HG03280 (cell line): Measurements from ENCODE around the gene AMFR.

ENCODE experiments used
- ATAC-seq: cut with Tn5 transposase; IDR thresholded peaks from one replicate; pipeline ENCODE4 v1.9.1; 2021; ENCODE audit warnings: mild to moderate bottlenecking, moderate library complexity; ENCODE audit not compliant: unreplicated experiment

AMFR gene

DNA sequence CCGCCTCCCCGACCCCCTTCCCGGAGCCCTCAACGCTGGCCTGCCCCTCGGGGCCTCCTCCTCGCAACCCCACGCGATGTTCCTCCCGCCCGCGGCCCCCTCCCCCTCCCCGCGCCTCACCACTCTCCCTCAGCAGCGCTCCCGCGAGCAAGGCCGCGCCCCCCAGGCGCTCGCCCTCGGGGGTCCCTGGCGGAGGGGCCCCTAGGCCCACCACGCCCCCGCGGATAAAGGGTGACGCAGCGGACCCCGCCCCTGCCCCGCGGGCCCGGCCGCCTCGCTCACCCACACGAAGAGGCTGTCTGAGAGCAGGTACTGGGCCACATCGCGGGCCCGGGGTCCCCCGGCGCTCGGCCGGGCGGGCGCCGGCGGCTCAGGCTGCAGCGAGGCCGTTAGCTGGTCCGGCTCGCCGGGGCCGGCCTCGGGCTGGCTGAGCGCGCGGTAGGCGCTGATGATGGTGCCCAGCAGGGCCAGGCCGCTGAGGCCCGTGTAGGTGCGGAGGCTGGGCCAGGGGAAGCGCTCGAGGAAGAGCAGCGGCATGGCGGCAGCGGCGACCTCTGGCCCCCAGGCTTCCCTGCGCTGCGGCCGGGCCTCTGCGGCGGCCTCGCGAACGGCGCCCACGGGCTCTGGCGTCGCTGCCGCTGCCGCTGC, 430 bp downstream of the AMFR start:
- peak; percentile 23 for ATAC-seq

DNA sequence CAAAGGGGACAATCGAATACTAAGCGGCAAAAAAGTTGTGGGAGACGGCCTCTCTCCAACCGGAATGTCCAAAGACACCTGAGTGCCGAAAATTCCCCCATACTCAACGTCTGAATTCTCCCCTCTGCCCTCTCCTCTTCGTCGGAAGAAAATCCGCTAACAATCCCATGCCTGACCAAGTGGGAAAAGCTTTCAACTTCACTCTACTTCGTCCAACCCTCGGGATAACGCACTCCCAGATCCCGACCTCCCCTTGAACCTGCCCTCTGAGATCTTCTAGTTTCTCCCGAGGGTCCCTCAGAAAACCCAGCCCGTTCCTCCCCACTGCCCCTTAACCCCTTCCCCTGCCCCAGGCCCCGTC, 961 bp downstream of the AMFR start:
- ATAC-seq, result no peak

DNA sequence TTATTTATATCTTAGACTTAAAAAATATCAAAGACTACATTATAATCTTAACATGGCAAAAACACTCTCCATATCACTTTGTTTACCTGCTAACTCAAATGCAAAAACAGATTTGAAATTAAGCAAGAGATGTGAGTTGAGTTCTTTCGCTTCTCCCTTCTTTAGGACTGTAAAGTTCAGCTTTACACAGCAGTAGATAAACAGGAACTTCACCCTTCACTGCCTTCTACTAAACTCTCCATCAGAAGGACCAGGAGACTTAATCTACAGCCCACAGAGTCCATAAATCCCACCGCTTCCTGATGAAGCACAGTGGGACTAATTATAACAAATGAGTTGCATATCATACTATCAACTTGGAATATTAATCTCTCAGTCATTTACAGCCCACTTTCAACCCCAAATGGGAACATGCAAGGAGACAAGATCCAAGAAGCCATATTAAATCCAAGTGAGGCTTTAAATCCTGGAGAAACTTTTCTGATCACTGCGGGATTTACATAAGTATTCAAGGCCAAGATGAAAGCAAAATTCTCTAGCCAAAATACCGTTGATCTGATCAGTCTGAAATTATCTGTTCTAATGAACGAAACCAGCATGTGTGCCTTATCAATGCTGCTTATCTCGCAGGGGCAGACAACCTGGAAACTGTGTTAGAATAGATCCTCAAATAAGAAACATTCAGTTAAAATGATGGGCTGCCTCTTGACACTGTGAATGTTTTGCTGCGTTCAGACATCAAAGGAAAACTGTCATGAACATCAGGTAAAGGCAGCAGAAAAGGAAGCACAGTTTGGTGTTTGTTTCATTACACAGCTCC, 1.6 kb downstream of the AMFR start:
- no peak for ATAC-seq

DNA sequence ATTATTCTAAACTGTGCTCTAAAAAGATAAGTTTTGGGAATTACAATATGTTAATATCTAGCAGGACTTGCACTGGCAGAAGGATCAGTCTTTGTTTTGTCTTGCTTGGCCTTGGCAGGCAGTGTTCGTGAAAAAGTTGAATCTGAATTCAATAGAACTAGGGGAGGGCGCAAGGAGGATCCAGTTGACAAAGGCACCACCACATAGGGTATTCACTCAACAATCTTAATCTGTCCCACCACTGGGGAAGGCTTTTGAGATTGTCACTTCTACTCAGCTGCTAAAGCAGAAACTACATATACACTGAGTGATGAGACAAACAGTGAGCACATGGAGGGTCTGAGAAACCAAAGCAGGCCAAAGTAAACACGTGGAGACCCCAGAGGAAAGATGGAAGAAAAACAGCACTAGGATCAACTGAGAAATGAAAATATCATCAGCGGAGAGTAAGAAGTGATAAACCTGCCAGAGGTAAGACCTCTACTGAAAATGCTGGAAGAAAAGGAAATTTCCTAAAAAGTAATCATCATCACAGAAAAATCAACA, 2.4 kb downstream of the AMFR start:
- ATAC-seq, result no peak

DNA sequence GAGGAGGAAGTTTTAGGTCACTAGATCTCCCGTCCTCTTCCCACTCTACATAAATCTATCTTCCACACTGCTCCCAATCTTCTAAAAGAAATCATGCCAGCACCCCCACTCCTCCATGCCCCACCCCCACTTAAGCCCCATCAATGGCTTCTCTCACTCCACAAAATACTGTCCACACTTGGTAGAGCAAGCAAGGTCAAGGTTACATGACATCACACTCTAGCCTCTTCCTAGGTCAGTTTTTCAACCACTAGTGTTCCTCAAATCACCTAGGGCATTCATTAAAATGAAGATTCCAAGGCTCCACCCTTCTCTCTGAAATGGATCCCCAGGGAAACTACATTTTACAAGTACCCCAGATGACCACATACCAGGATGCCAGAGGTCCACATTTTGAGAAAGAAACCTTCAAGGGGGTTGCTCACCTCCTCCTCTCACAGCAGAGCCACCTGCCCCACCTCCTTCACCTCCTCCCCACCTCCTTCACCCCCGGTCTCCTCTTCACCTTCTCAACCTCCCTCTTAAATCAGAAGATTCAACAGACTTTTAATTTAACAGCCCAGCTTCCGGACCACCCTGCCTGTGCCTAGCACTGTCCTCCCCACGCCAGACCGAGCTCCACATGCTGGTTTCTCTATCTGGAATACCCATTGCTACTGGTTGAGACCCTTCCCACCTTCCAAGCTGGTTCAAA, 3.2 kb downstream of the AMFR start:
- no peak for ATAC-seq

DNA sequence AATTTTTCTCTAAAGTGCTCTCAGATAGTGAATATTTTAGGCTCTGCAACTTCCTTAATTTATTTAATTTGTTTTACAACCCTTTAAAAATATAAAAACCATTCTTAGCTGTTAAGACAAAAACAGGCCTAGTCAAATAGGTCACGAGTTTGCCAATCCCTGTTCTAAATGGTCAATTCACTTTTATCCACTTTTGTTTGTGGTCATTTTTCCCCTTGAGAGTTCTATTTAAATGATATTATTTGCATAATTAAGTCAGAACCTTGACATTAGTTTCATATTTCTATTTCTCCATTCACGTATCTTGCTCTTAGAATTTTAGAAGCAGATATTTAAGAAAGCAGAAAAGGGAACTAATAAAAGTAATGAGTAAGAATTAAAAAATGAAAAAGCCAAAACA, 4.0 kb downstream of the AMFR start:
- ATAC-seq, result no peak

DNA sequence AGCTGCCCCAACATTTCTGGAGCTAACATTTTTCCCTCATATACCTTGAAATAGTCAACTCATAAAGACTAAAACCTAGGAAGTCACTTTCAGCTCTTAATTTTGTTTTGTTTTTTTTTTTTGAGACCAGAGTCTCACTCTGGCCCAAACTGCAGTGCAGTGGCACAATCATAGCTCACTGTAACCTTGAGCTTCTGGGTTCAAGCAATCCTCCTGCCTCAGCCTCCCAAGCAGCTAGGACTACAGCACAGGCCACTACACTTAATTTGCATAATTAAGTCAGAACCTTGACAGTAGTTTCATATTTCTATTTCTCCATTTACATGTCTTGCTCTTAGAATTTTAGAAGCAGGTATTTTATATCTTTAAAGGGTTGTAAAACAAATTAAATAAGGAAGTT, 4.7 kb downstream of the AMFR start:
- ATAC-seq, result no peak

DNA sequence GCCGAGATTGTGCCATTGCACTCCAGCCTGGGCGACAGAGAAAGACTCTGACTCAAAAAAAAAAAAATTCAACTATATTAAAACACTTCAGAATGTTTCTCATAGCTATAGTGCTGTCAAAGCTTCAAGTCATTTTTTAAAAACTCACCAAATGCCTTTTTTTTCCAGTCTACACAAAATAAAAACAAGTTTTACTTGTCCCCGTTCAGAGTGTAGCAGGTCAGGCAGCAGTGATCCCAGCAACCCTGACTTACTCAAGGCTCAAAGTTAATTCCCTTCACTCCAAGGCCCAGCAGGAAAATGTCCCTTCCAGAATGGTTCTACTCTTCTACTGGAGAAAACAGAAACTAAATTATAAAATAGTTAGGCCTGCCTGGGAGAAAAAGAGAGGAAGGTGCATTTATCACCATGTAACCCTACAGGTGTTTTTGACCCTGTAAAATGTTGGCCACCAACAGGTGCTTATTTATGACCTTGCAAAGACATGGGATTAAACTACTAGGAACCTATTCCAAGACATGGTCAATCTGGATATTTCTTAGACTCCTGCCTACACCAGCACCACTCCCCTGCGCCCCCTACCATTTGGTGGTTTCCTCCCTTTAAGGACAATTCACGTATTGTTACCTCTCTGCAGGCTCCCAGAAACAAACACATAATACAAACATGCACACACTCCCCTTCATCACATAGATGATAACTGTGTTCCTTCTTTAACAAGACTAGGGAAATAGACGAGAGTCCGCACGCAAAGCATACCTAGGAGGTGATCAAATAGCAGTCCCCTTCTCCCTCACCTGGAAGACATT, 5.4 kb downstream of the AMFR start:
- no peak for ATAC-seq

DNA sequence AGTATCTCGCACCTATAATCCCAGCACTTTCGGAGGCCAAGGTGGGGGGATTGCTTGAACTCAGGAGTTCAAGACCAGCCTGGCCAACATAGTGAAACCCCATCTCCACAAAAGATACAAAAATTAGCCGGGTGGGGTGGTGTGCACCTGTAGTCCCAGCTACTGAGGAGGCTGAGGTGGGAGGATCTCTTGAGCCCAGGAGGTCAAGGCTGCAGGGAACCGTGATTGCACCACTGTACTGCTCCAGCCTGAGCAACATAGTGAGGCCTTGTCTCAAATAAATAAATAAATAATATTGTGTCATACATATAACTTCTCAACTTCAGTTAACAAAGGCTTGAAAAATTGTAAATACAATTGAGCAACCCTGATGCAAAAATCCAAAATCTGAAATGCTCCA, 8.2 kb downstream of the AMFR start:
- ATAC-seq, result no peak

DNA sequence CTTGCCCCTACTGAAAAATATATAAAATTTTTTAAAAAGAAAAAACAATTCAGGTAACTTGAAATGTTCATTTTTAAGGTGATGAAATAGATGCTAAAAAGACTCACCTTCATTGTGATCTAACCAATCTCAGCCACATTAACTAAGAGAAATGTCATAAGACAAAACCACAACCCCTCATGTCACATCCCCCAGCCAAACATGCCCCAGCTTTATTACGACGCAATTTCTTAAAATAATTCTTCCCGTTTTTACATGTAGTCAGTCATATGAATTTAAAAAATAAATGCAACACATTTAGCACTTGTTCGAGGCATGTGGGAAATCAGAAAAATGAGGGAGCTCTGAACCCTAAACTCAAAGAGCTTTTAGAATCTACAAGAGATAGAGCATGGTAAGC, 9.5 kb downstream of the AMFR start:
- no peak for ATAC-seq

DNA sequence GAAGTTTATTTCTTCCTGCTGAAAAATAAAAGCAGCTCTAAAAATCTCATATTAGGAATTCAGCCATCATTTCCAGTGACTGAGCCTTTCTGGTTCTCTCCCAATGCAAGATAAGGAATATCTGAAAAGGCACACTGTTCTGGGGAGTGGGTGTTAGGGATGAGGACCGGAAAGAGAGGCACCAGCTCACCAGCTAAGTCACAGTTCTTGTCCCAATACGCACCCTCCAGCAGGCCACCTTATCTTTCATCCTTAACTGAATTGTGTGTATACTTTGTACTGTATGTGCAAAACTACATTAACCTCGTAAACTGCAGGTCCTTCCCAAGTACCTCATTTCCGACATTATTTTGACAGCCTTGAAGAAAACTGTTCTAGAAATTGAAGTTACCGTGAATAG, 11.0 kb downstream of the AMFR start:
- ATAC-seq, result no peak

DNA sequence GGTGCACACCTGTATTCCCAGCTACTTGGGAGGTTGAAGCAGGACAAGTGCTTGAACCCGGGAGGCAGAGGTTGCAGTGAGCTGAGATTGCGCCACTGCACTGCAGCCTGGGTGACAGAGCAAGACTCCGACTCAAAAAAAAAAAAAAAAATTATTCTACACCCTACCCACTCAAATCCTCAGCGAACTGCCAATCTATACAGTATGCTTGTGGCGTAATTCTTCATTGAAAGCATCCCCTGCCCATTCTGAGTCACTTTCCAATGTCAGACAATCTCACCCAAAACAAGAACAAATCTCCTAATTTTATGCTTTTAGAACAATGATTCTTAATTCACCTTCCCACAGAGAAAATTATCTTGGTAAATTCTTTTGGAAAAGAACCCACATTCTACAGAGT, 12.0 kb downstream of the AMFR start:
- ATAC-seq, result no peak

DNA sequence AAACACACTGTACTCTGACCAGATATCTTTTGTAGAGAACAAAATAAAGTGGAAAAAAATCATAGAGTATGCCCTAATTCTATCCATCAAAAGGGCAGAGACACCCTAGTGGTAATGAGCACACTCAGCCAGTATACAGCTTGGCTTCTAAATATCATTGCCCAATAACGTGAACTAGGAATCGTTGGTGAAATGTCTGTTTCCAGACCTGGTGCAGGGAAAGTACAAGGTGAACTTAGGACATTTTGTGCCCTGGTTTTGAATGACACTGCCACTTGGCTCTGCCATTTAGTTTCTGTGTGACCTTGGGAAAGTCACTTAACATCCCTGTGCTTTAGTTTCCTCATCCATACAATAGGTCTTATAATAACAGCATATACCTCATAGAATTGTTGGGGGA, 13.7 kb downstream of the AMFR start:
- no peak for ATAC-seq

DNA sequence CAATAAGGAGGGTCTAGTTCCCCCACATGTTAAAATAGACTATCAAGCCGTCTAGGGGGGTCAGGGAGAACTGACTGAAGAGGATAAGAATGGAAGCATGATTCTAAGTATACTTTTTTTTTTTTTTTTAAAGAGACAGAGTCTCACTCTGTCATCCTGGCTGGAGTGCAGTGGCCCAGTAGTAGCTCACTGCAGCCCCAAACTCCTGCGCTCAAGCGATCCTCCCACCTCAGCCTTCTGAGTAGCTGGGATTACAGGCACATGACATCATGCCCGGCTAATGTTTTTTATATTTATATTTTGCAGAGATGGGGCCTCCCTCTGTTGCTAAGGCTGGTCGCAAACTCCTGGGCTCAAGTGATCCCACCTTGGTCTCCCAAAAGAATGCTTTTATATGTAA, 14.2 kb downstream of the AMFR start:
- ATAC-seq, result no peak

DNA sequence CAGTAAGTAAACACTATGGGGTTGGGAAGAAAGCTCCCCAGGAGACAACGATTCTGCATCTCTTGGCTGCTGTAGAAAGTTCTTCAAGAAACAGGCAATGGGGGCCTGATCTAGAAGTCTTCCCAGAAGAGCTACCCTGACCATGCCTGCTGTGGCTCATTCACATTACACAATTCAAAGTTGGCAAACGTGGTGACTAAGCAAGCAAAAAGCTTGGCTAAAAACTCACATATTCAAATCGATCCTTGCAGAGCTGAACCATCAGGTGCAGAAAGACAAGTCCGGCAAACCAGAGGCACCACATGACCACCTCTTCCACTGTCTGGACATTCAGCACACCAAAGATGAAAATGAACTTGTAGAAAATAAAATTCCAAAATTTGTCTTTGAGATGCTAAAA, 16.1 kb downstream of the AMFR start:
- no peak for ATAC-seq

DNA sequence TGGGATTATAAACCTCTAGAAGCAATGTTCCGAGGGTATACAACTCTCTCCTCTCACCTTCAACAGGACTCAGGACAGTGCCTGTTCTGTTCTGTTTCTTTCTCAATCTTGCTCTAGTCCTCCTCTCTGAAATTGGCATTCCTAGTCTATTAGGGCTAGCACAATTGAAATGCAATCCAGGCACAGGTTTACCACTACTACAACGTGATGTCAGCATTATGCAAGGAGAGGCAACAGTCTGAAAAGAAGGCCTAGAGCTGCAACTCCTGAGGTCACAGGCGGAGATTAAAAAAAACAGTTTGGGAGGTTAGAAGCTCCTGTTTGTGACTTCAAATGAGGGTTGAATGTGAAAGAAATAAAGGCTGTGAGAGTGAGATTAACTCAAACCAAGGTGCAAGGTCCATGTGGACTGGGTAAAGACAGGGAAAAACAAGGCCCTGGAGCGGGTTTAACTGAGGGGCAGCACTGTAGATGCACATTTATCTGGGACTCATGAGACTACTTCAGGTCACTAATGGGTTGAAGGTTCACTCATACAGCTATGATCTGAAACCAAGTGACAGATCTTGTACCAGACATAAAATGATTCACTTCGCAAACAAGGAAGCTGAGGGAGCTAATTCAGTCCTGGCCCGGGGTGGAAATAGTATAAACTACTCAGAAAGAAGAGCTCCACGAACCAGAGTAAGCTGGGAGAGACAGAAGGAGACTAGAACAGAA, 16.8 kb downstream of the AMFR start:
- ATAC-seq, result no peak

DNA sequence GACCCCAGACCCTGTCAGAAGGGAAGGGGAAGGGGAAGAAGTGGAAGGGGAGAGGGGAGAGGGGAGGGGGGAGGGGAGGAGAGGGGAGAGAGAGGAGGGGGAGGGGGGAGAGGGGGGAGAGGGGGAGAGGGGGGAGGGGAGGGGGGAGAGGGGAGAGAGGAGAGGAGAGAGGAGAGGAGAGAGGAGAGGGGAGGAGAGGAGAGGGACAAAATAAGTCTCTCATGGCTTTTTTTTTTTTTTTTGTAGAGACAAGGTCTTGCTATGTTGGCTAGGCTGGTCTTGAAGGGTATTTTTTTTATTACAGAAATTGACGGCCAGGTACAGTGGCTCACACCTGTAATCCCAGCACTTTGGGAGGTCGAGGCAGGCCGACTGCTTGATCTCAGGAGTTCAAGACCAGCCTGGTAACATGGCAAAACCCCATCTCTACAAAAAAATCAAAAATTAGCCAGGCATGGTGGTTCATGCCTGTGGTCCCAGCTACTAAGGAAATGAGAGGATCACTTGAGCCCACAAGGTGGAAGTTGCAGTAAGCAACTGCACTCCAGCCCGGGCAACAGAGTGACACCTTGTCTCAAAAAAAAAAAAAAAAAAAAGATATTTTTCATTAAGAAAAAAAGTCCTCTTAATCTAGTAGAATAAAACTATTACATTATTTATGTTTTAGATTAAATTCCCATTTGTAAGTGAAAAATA, 19.2 kb downstream of the AMFR start:
- no peak for ATAC-seq

DNA sequence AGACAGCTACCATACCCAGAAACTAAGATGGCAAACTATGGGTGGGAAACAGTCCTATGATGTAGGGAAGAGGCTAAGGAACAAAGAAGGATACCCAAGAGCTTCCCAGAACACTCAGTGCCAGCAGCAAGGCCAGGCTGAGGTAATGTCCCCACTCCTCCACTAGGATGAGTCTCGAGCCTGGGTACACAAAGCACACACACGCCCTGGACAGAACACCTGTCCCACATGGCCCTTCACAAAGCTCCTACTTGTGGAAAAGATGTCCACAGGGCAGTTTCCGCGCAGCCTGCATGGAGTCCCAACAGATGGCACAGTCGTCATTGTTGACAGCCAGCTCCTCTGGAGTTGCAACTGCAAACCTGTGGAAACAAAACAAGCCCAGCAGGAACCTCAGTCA, 23.9 kb downstream of the AMFR start:
- no peak for ATAC-seq

DNA sequence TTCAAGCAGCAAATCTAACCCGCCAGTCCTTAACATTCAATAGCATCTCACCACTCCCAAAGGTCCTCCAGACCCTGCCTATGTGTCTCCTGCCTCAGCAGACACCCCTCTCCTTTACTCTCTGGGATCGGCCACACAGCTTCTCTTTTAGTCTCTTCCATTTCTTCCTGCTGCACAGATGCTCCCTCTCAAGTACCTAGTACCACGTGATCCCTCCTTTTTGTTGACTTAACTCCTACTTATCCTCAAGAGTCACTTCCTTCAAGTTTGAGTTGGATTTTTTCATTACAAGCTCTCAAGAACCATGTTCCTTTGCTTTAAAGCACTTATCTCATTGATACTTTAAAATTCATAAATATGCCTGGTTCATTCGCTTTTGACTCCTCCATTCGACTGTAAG, 24.9 kb downstream of the AMFR start:
- no peak for ATAC-seq

DNA sequence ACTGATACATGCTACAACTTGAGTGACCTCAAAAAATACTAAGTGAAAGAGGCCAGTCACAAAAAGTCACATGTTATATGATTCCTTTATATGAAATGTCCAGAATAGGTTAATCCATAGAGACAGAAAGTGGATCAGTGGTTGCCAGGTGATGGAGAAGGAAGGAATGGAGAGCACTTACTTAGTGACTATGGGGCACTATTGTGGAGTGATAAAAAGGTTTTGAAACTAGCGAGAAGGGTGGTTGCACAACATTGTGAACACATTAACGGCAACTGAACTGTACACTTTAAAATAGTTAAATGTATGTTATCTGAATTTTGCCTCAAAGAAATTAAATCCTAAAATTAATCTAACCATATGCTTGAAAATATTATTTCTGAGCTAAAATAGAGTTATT, 25.9 kb downstream of the AMFR start:
- ATAC-seq, result no peak
